HL-60/S4 (cell line): ENCODE data around the gene FAM53B.

Source experiments
- in situ Hi-C: fragments of 300-500 bp; cut with MboI; formaldehyde crosslinking; loops from 2 replicates; pipeline ENCODE4 v1.14.3; 2022; ENCODE audit warnings: low sequenced_read_pairs

The FAM53B gene

GRCh38 chr10:124712704-124713407 is 31.3 kb downstream of the FAM53B start:
- in situ Hi-C loops: no loop called here

- in situ Hi-C loops: no loop called here
These were observed 33.0 kb downstream of the FAM53B start for GRCh38 chr10:124711145-124711544.

GRCh38 chr10:124710266-124710881 is 33.8 kb downstream of the FAM53B start:
- in situ Hi-C loops: no loop called here

GRCh38 chr10:124709861-124710260 is 34.3 kb downstream of the FAM53B start:
- in situ Hi-C loops: no loop called here

- in situ Hi-C loops: no loop called here
These were observed 35.2 kb downstream of the FAM53B start for GRCh38 chr10:124708922-124709520.

GRCh38 chr10:124708246-124708779 is 35.9 kb downstream of the FAM53B start:
- in situ Hi-C loops: no loop called here

- in situ Hi-C loops: no loop called here
These were observed 36.6 kb downstream of the FAM53B start for GRCh38 chr10:124707551-124707950.

- in situ Hi-C loops: no loop called here
These were observed 37.1 kb downstream of the FAM53B start for GRCh38 chr10:124707144-124707467.

GRCh38 chr10:124706462-124707143 is 37.6 kb downstream of the FAM53B start:
- in situ Hi-C loops: no loop called here

- in situ Hi-C loops: no loop called here
These were observed 38.2 kb downstream of the FAM53B start for GRCh38 chr10:124705817-124706461.

GRCh38 chr10:124705381-124705740 is 38.8 kb downstream of the FAM53B start:
- in situ Hi-C loops: no loop called here

GRCh38 chr10:124704428-124705380 is 39.5 kb downstream of the FAM53B start:
- in situ Hi-C loops: no loop called here

GRCh38 chr10:124703778-124704427 is 40.3 kb downstream of the FAM53B start:
- in situ Hi-C loops: no loop called here

- in situ Hi-C loops: no loop called here
These were observed 40.8 kb downstream of the FAM53B start for GRCh38 chr10:124703372-124703771.

GRCh38 chr10:124701881-124702656 is 42.1 kb downstream of the FAM53B start:
- in situ Hi-C loops: no loop called here

GRCh38 chr10:124701435-124701834 is 42.7 kb downstream of the FAM53B start:
- in situ Hi-C loops: no loop called here

- in situ Hi-C loops: no loop called here
These were observed 43.2 kb downstream of the FAM53B start for GRCh38 chr10:124701038-124701365.

GRCh38 chr10:124700293-124701037 is 43.7 kb downstream of the FAM53B start:
- in situ Hi-C loops: no loop called here
